DMS79 (cell line): ENCODE data around the gene CCNG1.
"Not testable (repeated sequence)": the region's sequence is repeated elsewhere in the genome, so short reads cannot be mapped to it uniquely, and the experiment has no call there.

ENCODE experiments used
- DNase-seq: peaks from one replicate; lab custom pipeline; 2025; lab: John Stamatoyannopoulos, UW

CCNG1 gene

DNA sequence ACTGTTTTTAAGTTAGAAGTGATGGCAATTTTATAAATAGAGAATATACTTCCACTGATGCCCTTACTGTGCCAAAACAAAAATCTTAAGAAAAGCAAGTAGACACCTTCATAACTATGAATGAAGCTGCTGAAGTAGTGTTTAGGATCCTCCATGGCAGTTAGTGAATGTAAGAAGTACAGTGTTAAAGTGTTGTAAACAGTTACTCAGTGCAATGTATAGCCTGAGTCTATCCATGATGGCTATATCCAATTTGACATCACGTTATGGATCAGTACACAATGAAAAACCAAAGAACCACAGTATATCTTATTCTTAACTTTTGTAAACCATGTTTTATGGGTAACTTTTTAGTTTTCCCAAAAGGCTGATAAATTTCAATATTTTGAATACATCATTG lies 7.1 kb downstream of the CCNG1 start:
- DNase-seq: no peak

DNA sequence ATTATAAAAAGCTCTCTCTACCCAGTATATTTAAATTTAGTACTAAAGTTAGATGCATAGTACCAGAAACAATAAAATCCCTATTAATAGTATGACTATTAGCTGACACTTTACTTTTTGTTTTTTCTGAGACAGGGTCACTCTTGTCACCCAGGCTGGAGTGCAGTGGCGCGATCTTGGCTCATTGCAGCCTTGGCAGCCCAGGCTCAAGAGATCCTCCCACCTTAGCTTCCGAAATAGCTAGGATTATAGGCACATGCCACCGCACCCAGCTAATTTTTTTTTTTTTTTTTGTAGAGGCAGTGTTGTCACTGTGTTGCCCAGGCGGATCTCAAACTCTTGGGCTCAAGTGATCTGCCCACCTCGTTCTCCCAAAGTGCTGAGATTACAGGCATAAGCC lies 8.0 kb downstream of the CCNG1 start:
- DNase-seq: no peak

DNA sequence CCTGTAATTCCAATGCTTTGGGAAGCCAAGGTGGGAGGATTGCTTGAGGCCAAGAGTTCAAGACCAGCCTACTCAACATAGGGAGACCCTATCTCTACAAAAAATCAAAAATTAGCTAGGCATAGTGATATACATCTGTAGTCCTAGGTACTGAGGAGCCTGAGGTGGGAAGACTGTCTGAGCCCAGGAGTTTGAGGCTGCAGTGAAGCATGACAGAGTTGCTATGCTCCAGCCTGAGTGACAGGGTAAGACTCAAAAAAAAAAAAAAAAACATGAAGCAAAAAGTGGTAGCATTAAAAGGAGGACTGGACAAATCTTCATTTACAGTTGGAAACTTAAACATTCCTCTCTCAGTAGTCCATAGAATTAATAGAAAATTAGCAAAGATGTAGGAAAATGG lies 9.8 kb downstream of the CCNG1 start:
- no peak for DNase-seq

DNA sequence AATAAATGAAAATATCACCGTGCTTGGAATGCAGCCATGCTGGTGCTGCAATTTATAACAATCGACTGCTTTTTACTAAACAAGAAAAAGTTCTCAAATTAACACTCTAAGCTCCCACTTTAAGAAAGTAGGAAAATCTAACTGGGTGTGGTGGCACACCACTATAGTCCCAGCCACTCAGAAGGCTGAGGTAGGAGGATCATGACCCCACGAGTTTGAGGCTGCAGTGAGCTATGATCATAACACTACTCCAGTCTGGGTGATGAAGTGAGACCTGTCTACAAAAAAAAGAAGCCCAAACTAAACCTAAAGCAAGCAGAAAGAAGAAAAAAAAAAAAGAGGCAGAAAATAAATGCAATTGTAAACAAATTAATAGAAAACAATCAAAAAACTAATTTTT lies 10.5 kb downstream of the CCNG1 start:
- no peak for DNase-seq

DNA sequence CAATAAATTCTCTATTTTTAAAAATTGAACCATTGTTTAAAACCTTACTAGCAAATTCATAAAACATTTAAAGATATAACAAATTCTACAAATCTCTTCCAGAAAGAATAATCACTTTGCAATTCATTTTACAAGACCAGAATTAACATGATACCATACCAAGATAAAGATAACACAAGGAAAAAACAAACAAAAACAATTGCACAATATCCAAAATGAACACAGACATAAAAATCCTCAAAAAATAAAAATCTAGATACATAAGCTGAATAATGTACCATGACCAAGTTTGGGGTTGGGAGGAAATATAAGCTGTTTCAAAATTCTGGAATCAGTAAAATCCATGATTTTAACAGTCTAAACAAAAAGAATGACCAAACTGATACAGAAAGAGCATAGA lies 11.1 kb downstream of the CCNG1 start:
- DNase-seq: no peak

DNA sequence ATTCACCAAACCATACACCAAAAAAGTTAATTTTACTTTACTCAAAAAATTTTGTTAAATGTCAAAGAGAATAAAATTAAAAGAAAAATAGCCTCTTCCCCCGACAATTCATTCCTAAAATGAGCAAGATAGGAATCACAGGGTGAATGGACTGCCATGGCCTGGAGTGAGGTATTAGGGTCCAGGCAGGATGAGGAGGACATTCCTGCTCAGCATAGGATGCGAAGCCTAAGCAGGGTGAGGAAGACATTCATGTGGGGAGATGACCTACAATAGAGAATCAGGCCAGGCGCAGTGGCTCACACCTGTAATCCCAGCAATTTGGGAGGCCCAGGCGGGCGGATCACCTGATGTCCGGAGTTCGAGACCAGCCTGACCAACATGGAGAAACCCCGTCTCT lies 14.1 kb downstream of the CCNG1 start:
- no peak for DNase-seq

DNA sequence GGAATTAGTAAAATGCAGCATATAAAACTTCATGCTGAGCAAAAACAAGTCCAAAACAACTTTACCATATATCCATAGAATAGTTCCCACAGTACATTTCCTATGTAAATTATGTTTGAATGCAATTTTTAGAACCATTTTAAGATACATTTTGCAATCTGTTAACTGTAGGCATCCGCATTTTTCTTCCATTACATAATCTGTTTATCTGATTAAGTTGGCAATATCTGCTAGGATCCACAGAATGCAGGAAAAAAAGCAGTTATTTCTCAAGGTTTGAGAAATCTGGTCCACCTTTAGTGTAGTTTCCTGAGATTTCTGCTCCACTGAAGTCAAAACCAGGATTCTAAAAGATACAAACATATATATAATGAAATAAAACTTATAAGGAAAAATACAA lies 16.3 kb downstream of the CCNG1 start:
- DNase-seq: no peak

DNA sequence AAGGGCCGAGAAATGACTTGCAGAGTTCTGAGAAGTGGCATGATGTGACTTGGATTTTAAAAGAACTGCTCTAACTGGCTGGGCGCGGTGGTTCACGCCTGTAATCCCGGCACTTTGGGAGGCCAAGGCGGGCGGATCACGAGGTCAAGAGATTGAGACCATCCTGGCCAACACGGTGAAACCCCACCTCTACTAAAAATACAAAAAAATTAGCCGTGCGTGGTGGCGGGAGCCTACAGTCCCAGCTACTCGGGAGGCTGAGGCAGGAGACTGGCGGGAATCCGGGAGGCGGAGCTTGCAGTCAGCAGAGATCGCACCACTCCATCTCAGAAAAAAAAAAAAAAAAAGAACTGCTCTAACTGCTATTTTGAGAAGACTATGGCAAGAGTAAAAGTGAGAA lies 18.0 kb downstream of the CCNG1 start:
- not testable (repeated sequence) for DNase-seq

DNA sequence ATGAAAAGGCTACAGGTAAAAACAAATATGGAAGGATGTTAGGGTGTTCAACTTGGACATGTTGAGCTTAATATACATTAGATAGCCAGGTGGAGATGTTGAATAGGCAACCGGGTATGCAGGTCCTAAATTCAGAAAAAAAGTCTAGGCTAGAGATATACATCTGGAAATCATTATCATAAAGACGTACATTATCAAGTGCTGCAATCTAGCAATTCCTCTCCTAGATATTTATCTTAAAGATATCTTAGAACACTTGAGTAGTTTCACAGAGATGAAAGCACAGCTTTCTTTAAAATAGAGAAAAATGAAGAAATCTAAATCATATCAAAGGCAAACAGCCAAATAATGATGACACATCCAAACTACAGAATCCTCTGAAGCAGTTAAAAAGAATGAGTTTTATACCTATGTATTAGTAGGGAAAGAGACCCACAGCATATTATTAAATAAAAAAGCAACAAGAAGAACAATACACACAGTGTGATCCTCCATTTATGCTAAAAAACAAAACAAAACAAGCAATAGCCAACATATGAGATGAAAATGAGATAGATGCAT lies 18.7 kb downstream of the CCNG1 start:
- no peak for DNase-seq

DNA sequence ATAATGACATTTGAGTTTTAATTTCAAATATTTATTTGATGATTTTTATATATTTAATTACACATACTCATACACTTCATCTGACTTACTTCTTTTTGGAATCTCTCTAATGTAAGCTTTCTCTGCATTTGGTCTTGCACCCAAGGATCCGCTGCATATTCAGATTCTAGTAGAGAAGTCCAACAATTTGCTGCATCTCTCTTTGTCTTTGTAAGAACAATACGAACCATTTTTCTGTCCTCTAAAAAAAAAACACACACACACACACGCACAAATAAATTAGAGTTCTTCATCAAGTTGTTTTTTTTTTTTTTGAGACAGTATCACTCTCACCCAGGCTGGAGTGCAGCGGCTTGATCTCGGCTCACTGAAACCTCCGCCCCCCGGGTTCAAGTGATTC lies 19.4 kb downstream of the CCNG1 start:
- DNase-seq: no peak

DNA sequence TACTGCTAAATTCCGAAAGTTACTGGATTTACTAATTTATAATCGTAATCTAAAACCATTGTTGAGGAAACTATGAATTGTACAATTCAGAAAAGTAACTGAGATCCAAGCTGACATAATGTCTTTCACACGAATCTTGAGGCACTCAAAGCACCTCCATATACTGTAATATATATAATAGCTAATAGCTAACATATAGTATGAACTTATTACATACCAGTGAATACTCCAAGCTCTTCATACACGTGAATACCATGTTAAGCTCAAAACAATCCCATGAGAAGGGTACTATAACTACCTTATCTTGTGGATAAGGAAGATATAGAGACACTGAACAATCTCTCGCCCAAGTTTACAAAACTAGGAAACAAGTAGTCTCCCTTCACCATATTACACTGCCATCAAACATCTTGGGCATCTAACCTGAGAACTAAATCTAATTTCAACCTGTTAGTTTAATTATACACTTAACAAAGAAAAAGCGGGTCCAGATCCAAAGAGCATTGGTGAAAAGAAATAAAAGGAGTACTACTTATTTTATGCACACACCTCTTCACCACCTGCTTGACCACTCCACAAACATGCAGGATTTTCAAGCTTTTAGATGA lies 21.5 kb downstream of the CCNG1 start:
- no peak for DNase-seq

DNA sequence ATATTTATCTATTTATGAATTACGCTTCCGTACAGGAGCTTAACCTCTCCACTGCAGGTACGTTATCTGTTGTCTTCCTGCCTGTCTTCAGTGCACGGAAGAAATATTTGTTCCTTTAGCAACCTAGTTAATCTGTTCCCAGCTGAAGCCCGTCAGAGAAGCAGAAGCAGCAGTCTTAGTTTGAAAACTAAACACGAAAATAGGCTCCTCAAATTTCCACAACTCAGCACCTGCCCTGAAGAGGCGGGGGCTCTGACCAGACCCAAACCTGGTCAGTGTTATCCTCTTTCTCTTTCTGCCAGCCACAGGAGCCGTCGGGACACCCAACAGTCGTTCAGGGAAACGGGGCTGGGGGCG lies 22.0 kb downstream of the CCNG1 start:
- DNase-seq: no peak

DNA sequence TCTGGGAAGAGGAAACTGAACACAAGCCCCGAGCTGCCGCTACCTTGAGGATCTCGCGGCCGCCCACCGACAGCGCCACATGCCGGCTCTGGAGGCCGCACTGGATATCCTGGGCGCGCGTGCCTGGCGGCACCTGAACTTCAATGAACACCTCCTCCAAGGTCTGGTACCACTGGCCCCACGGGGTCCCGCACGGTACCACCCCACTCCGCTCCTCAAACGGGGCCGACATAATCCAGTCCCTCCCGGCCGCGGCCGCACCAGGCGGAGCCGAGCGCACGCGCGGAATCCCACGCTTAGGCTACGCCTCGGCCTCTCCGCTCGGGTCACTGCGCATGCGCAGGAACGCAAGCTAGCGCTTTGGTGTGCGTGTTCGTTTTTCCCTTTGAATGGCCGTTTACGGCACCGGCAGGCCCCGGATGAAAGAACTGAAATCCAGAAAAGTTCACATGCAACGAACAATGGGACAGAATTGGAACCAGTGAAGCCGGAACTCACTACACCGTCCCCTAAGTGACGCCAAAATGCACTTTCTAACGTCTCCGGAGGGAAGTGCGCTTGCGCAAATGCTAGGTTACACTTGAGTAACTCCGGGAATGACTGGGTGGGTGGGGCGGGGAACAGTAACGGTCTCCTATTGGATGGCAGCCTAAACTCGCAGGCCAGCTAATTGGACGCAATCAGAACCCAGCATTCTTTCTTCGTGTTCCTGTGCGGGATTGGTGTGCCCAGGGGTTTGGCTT lies 22.6 kb downstream of the CCNG1 start, which contains the start of gene NUDCD2:
Gene NUDCD2, minus strand, starts transcription at position 284 of the 743 bp plus-strand sequence. Its CDS starts 52 bp downstream, at position 232.
- DNase-seq: peak; percentile 91

DNA sequence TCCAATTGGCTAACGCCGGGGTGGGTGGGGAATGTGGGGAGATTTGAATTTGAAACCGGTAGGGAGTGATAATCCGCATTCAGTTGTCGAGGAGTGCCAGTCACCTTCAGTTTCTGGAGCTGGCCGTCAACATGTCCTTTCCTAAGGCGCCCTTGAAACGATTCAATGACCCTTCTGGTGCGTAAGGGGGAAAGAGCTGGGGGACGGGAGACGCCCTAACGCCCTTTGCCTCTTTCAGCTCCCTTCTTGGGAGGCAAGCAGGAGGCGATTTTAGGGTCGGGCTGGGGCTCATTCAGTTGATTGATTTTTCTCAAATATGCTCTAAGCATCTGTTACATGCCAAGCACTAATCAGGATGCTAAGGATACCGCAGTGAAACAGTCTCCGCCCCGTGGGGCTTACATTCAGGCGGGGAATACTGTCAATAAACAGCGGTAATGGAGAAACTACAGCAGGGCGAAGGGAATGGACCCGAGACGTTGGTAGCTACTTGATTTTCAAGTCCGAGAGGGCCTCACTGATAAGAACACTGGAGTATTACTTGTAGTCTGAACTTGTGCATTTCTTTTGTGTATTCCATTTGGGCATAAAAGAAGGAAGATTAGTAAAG lies 23.3 kb downstream of the CCNG1 start, which contains the start of gene HMMR:
Gene HMMR, plus strand, starts transcription at position 71 of the 610 bp plus-strand sequence. Its CDS starts 61 bp downstream, at position 132.
- DNase-seq: peak; percentile 36

DNA sequence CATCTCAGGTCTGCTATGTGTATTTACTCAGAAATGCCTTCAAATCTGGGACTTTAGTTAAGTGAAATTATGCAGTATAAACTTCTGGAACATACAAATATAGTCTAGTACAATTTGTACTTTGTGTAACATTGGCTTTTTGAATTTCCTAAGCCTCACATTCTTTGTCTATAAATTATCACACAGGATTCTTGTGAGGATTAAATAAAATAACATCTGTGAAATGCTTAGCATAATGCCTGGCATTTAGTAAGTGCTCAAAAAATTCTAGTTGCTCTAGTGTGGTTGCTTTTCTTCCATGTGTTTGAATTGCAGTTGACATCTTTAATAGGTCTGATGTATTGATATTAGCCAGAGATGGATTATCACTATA lies 25.7 kb downstream of the CCNG1 start:
- DNase-seq: no peak

DNA sequence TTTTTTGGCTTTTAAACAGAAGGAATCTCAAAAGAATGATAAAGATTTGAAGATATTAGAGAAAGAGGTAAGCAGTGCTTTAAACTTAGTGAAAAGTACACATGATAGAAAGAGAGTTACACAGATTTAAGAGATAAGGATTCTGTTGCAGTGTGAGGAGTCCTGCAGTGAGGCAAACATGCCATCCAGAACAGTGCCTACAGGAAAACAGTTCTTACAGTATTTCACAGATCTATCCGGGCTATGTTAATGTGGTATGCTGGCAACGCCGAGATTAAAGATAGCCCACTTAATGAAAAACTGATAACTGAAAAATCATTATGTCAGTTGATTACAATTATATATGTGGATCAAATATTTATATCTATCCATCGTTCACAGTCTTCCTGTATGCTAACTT lies 30.3 kb downstream of the CCNG1 start:
- DNase-seq: no peak

DNA sequence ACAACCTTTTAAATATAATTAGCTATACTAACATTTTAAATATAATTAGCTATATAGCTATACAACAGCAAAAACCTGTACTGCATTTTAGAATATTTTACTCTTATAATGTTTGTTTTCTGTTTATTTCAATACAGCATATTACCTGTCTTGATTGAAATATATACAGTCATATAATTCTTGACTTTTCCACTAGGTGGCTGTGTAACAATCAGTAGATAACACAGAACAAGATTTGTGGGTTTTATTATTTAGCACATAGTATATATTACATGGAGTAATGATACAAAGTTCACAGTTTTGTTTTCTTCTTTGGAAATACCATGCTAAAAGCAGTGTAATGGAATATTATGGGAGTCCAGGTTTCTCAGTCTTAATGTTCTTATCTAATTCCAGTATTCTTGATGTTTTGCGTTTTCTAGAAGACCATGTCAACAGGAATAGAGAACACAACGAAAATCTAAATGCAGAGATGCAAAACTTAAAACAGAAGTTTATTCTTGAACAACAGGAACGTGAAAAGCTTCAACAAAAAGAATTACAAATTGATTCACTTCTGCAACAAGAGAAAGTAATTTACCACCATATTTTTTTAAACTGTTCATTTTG lies 36.3 kb downstream of the CCNG1 start:
- DNase-seq: no peak

DNA sequence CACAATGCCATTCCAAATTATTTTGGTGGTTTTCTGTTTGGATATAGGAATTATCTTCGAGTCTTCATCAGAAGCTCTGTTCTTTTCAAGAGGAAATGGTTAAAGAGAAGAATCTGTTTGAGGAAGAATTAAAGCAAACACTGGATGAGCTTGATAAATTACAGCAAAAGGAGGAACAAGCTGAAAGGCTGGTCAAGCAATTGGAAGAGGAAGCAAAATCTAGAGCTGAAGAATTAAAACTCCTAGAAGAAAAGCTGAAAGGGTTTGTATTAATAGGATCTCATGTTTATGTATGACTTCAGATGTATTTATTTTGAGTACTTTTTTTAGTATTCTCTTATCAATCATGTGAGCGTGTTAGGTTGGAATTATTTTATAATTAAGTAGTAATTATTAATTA lies 38.0 kb downstream of the CCNG1 start:
- DNase-seq: no peak

DNA sequence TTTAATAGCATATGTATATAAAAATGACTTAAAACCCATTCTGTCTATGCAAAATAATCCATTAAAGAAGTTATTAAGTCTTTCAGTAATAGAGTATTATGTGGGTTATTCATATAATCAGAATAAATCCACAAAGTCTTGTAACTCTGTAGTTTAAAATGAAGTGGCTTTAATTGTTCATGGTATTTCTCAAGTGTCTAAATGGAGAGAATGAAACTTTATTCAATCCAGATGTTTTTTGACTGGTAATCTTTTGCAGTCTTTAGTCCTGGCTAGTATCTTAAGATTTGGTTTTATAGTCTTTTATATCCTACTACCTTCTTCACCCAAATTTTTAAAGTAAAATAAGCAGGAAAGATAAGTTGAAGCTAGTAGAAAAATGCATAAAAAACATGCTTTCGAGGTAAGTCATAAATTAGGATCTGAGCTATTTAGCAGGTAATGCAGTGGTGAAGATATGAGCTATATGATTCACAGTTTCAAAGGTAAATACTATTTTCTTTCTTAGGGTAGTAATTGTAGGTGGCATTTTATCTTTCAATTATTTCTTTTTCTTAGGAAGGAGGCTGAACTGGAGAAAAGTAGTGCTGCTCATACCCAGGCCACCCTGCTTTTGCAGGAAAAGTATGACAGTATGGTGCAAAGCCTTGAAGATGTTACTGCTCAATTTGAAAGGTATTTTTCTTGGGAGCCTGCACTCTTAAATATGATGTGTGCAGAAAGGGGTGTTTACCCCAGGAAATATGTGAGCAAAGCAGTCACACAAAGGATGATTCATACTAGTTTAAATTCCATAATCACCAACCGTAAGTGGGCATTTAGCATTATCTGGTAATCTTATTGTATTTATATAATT lies 41.0 kb downstream of the CCNG1 start:
- no peak for DNase-seq

DNA sequence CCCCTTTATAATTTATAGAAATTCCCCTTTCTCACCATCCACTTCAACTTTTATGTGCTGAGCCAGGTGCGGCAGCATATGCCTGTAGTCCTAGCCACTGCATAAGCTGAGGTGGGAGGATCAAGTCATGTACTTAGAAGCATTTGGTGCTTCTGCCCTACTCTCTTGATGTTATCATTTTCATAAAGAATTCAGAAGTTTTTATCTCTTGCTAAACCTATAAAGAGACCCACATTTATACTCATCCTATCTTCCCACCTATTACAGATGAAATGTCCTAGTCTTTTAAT lies 41.5 kb downstream of the CCNG1 start:
- no peak for DNase-seq

DNA sequence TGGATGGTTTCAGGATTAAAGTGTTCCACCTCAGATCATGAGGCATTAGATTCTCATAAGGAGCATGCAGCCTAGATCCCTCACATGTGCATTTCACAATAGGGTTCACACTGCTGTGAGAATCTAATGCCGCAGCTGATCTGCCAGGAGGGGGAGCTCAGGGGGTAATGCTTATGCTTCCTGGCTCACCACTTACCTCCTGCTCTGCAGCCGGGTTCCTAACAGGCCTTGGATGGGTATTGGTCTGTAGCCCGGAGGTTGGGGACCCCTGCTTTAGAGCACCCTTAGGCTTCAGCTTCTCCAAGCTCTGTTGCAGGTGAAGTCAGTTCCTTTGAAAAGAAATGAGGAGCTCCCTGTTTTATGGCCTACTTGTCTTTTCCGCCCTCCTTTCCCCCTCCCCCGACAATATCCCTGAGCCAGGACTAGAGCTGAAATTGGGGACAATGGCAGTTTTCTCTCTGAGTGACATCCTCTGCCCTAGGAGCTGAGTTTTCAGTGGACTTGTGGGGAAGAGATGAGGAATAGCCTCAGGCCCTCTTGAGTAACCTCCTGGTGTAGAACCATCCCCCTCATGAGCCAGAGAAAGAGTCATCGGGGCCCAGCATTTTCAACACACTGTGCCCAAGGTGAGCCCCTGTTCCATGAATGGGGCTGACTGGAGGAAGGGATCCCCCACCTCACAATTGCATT lies 51.8 kb downstream of the CCNG1 start:
- DNase-seq: no peak

DNA sequence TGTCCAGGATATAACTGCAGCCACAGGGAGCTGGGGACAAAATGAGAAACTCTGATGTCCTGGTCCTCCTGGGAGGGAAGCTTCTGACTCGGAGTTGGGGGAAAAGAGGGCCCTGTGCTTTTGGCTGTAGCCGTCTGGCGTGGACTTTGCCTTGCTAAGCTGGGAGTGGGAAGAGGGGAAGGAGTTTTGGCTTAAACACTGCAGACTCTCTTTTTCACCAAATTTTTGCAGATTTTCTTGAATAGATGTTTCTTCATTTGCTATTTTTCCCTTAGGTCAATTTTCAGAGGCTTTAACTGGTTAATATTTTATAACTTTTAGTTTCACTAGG lies 52.3 kb downstream of the CCNG1 start:
- no peak for DNase-seq
